ENCODE measurements around the gene ANK3.
"Not testable (repeated sequence)": the region's sequence is repeated elsewhere in the genome, so short reads cannot be mapped to it uniquely, and the experiment has no call there.

ANK3 gene

DNA sequence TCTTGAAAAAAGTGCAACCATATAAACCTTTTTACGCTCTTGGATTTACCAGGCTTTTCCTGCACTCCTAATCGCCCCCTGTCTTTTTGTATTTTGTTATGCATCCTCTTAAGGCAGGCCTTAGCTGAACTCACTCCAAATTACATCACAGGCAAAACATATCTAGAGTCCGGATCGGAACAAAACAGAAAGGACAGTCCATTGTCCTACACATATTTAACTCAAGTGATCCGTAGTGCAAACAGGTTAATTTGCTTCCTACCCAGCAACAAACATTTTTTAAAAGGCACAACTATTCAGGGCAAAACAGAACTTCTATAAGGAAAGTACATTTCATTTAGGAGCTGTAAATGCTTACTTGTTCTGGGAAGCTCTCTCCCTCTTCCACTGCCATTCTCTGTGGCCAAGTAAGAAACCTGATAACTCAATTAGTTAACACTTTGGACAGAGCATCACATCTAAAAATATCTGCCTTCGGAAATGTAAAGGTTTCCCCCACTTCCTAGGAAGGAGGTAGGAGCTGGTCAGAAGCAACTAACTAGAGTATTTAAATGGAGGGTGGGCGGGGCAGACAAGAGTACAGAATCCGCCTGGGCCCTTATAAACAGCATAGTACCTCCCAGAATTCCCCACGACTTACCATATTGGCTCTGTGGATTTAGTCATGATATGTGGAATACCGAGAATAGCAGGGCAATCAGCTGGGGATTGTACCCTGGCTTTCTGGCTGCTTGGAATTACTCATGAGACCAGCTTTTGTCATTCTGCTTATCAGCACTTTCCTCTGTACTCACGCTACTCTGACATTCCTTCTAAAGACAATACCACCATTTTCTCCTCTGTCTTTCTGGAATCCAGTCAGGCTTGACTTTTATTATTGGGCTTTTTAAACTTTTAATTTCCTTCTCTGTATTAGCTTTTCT lies 89.5 kb downstream of the ANK3 start:
- no peak for DNase-seq

DNA sequence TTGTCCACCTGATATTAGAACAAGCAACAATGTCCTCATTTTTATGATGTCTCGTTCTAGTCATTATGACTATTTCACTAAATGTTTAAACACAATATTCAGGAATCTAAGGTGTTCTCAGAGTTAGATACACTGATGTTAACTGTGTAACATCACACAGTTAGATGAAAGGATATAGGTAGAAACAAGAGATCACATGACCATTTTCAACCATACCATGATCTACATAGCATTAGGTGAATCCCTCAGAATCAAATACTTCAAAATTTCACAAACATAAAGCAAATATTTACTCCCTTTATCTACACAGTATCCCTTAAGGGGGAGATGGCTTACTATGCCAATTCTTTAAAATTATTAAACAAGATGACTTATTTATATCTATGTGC lies 90.3 kb downstream of the ANK3 start:
- no peak for DNase-seq

DNA sequence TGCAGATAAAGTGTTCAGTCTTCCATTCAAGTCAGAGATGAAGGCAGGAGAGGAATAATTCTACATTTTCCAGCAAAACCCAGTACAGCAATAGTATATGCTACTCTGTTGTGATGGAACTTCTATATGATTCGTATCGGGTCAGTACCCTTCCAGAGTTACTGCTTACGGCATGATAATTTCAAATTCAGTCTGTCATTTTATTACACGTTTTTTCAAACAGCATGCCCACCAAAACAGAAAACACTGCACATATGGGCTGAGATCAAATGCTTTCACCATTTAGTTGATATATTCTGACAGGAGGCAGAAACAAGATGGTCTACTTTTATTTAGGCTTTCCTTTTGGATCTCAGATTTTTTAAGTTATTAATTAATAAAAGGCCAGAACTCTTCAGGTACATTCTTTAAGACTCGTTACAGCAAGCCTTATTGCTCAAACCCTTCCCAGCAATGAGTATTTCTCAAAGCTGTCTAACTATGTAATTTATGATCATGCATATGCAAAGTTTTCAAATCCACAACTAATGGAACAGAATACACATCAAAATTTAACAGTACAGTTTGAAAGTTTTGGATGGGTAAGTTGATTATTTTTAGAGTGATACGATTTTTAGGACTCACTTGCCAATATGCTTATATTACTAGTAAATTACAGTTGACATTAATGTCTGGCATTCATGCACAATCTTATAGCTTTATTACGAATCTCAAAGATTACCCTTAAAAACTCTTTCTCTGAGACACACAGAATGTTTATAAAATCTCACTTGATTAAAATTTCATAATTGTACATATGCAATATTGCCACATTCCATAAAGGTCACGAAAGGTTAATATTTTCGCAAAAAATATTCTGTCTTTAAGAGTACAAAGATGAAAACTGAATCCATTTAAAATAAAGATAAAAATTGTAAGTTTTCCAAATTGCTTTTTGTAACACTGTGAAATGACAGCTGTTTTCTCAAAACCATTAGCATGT lies 91.0 kb downstream of the ANK3 start:
- DNase-seq = no peak

DNA sequence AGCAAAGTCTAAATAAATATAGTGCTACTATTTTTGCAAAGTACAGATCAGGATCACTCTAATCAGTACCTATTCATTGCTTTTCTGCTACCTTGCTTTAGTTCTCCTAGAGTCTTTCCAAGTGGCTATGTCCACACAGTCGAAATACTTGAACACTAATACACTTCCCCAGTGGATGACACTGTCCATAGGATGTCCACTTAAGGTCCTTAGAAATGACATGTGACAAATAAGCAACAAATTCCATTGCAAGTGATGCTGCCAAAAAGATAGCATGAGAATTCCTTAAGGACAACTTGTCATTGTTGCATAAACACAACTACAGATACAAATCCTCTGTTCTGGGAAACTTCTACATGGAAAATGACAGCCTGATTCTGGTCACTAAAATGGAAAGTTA lies 93.6 kb downstream of the ANK3 start:
- no peak for DNase-seq

GRCh38 chr10:60295028-60295937 lies 94.4 kb downstream of the ANK3 start:
- no peak for DNase-seq

GRCh38 chr10:60293581-60294175 lies 96.0 kb downstream of the ANK3 start:
- DNase-seq = no peak

DNA sequence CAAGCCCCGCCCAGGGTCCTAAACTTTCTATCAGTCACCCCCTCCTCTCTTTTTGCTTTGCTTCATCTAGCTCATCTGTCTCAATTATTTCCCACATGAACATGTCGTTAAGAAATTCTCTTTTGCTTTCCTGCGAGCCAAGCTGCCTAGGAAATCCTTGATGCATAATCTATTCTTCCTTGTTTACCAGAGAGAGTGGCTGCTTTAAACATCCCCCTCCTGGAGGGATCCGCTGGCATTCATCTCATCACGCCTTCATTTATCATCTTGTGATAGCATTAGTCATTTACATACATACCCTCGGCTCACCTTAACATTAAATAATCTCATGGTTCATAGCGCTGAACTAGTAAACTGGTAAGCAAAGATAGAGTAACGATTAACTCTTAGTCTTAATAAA lies 96.7 kb downstream of the ANK3 start:
- DNase-seq = no peak

GRCh38 chr10:60292536-60292935 lies 97.1 kb downstream of the ANK3 start:
- DNase-seq = not testable (repeated sequence)

DNA sequence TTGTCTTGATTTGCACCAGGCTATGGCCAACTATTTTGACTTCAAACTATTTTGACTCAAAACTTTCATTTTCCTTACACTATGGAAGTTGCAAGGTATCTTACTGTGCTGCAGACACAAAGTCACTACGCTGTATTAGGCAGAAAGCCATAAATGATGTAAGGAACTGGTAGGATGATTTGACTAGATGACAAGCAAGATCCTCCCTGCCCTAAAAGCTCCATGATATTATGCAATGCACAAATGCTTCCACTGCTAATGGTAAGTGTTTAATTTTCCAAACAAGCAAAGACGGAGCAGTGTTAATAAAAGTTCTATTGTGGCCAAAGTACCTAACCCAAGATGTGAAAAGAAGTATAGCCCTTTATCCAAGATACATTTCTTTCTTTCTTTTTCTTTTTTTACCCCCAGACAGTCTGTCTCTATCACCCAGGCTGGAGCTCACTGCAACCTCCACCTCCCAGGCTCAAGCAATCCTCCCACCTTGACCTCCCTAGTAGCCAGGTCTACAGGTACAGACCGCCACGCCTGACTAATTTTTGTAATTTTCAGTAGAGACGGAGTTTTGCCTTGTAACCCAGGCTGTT lies 98.2 kb downstream of the ANK3 start:
- no peak for DNase-seq

DNA sequence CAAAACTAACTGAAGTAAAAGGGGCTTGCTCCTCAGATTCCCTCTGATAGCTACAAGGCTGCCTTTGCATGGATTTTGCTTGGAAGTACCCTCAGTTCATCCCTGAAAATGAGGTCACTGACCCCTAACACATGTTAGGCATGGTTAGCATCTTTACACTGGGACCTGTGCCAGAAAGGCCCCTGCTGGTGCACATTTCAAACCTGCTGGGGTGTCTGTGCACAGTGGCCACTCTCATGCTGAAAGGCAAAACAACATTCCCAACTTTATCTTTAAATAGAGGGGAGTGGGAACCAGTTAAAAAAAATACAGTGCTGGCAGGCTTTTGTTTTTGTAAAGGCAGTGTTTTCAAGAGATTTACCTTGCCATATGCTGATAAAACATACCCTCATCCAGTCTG lies 99.1 kb downstream of the ANK3 start:
- DNase-seq = no peak

DNA sequence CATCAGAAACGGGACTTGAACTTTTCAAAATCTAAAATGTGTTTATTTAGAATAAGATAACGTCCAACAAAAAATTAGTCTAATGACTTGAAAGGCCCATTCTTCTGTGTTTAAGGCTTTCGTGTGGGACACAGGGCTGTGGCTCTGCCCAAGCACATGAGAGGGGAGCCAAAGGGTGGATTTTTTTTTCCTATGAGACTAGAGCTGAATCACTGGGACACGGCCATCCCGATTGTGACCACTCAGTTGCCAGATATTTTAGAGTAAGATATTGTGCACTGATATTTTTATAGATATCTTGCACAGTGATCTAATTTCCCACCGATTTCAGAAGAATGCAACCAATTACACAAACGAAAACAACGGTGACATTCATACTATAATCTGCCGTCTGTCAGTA lies 99.9 kb downstream of the ANK3 start:
- DNase-seq = no peak

DNA sequence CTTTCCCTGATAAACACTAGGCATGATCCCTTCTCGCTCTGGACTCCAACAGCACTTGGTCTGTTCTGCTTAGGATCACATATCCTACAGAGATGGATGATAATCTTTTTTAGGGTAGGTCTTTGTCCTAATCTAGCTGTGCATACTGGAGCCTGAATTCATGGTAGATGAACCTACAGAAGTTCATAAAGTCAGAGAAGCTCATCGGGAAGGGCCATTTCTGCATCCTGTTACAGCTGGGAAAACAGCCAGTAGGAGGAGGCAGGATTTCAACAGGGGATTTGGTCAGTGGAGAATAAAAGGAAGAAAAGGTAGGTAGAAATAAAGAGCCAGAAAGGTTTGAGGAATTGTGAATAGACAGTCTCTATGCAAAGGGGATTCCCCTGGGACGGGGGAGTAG lies 101.4 kb downstream of the ANK3 start:
- DNase-seq = no peak

DNA sequence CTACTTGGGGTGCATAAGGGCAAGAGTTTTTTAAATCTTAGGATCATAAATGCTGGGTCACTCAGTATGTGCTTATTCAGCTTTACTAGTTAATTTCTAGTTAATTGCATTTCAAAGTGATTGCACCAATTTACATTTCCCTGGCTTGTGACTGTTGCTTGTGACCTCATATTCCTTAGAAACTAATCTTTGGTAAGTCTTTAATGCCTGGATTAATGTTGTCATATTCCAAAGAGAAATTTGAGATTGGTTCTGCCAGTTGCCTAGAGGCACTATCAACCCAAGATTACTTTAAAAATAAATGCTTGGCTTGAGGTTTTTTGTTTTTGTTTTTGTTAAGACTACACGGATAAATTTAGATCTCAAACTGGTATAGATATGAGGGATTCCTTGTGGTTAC lies 103.1 kb downstream of the ANK3 start:
- DNase-seq = no peak

DNA sequence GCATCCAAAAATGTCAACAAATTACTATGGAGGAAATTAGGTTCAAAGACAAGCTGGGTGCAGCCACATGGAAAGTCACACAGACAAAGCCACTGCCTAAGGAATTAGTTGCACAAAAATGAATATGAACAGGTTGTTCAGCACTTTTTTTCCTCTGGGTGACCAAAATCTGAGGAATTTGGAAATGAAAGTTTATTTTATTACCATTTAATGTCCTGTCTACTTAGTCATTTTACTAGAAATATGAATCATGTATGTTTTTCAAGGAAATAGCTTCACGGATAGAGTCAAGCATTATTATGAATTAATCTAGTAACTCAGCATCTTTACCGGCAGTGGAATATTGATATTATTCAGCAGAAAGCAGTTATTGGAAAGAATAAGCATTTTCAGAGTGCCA lies 106.3 kb downstream of the ANK3 start:
- DNase-seq = no peak

DNA sequence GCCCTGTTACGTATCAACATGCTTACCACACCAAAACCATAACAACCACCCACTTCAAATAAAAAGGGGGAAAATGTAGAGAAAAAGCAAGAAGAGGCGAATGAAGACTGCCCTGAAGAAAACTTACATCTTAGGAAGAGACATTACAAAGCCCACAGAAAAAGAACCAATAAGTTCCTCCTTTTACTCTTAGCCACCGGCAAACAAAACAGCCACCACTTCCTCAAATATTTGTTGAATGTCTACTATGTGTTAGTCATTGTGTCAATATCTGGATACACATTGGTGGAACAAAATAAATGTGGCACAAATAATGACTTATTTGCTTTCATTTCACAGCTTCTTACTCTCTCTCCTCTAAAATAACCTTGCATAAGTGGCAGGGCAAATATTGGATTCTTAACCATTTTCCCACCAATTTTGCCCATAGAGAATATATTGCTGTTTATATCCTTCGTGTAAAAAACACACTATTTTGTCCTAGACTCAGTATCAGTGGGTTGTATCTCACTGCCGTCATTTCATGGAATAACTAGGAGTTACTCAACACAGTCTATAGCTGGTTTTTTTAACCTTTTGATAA lies 106.8 kb downstream of the ANK3 start:
- no peak for DNase-seq

- DNase-seq = no peak
Observed at GRCh38 chr10:60281792-60282353, 107.8 kb downstream of the ANK3 start.

DNA sequence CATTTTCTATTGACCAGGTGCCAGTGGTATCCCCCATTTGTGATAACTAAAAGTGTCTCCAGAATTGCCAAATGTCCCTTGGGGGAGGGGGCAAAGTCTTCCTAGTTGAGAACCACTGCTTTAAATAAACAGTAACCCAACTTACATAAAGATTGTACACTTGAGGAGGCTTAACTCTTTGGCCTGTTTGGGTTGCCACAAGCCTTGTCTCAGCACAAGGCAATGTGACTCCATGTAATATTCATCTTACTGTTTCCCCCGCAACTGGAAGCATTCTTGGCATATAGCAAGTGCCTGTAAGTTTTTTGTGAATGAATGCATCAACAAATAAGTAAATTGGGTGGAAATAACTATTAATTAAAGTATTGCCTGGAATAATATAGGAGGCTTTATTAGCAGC lies 108.3 kb downstream of the ANK3 start:
- no peak for DNase-seq

- DNase-seq = no peak
Observed at GRCh38 chr10:60280475-60280874, 109.2 kb downstream of the ANK3 start.

DNA sequence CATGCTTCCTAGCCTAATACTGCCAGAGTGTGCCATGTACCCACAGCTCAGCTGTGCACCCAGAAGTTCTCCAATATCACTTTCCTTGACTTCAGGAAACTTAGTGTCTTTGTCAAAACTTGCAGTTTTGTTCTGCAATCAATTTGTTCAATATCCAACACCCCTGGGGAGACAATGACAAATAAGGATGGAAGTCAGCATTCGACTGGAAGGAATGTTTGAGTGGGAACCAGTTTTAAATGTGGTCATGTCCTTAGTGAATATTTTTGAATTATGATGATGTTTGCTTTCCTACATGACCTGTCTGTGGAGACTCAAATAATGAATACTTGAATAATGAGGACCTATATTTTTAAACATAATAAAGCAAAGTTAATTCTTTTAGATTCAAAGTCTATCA lies 112.0 kb downstream of the ANK3 start:
- no peak for DNase-seq

- DNase-seq = no peak
Observed at GRCh38 chr10:60276232-60276631, 113.4 kb downstream of the ANK3 start.

All from stimulated activated CD4-positive, alpha-beta T cell treated with anti-CD3 and anti-CD28 coated beads, Interleukin-2, amount 100 ng/mL, for 24 hours (primary cell).